B cell (primary cell): ENCODE measurements around the gene KAZN. TPM values are rescaled to one million over a fixed set of nuclear protein-coding genes. Genes with fewer than 3 reads are reported as not detected.

Source experiments
- ATAC-seq: fragments of 200-7000 bp; cut with Tn5 transposase; one replicate; pipeline ENCODE4 v1.10.0; 2021; ENCODE audit warnings: low read depth, mild to moderate bottlenecking, moderate number of reproducible peaks, moderate library complexity
- CTCF ChIA-PET: fragments of 350-600 bp; sonication (Branson Sonifier 250); formaldehyde crosslinking; loops from one replicate; lab custom pipeline; 2021; ENCODE audit warnings: antibody characterized with exemption, inconsistent platforms; lab: Charles Lee
- POLR2A ChIA-PET: fragments of 350-600 bp; sonication (Branson Sonifier 250); formaldehyde crosslinking; loops from one replicate; lab custom pipeline; 2021; ENCODE audit warnings: antibody characterized with exemption; lab: Charles Lee
- DNase-seq: peaks from one replicate; pipeline ENCODE4 v3.0.0; 2013
- H2AFZ ChIP-seq: 2 replicates; pipeline ENCODE4 v1.6.1; 2012; ENCODE audit warnings: mild to moderate bottlenecking, low read depth, low read length; ENCODE audit not compliant: insufficient read depth, poor library complexity, severe bottlenecking
- H3K27ac ChIP-seq, 2 donors: 1 replicate in 1 of 2; 2 replicates in 1 of 2; pipeline ENCODE4 v1.5.1; 2012 to 2013; ENCODE audit warnings: low read length in 2 of 2, mild to moderate bottlenecking in 2 of 2, moderate library complexity in 1 of 2
- H3K27me3 ChIP-seq, 4 experiments: fragments of 200-600 bp in 1 of 4; sonication (generic) in 1 of 4; replicated peaks in 1 of 4; 1 replicate in 2 of 4; 2 replicates in 2 of 4; pipeline versions ENCODE4 v1.6.1 to v1.7.0; 2013 to 2016; ENCODE audit warnings: low read length in 3 of 4, mild to moderate bottlenecking in 2 of 4, mixed read lengths in 1 of 4, moderate library complexity in 1 of 4; ENCODE audit not compliant: insufficient read depth in 4 of 4, control insufficient read depth in 3 of 4; ENCODE audit errors: control extremely low read depth in 1 of 4
- H3K36me3 ChIP-seq, 2 experiments: replicated peaks in 1 of 2; 1 replicate in 1 of 2; 2 replicates in 1 of 2; pipeline versions ENCODE4 v1.6.1 to v1.7.1; 2013; ENCODE audit warnings: low read length in 1 of 2; ENCODE audit not compliant: insufficient read depth in 2 of 2, control insufficient read depth in 1 of 2; ENCODE audit errors: control extremely low read depth in 1 of 2, extremely low read depth in 1 of 2
- H3K4me1 ChIP-seq, 2 donors: fragments of 200-600 bp in 1 of 2; sonication (generic) in 1 of 2; 1 replicate in 1 of 2; 2 replicates in 1 of 2; pipeline versions ENCODE4 v1.5.1 to v1.6.1; 2013 to 2017; ENCODE audit warnings: low read length in 2 of 2; ENCODE audit not compliant: control insufficient read depth in 2 of 2, insufficient read depth in 2 of 2
- H3K4me2 ChIP-seq: replicated peaks from 2 replicates; pipeline ENCODE3; 2012; ENCODE audit warnings: mild to moderate bottlenecking, low read depth, low read length; ENCODE audit not compliant: poor library complexity, severe bottlenecking
- H3K4me3 ChIP-seq, 5 experiments: fragments of 200-600 bp in 1 of 5; sonication (generic) in 1 of 5; 1 replicate in 3 of 5; 2 replicates in 2 of 5; pipeline versions ENCODE4 v1.5.1 to v1.7.0; 2011 to 2016; ENCODE audit warnings: low read length in 4 of 5, mild to moderate bottlenecking in 4 of 5, low read depth in 2 of 5, control low read depth in 1 of 5, moderate library complexity in 1 of 5; ENCODE audit not compliant: insufficient read depth in 1 of 5; ENCODE audit errors: control extremely low read depth in 1 of 5, extremely low read depth in 1 of 5
- H3K79me2 ChIP-seq: fragments of 200-600 bp; sonication (generic); one replicate; pipeline ENCODE4 v1.6.0; 2016; ENCODE audit warnings: low read length; ENCODE audit not compliant: control insufficient read depth, insufficient read depth
- H3K9ac ChIP-seq: fragments of 200-600 bp; sonication (generic); 2 replicates; pipeline ENCODE4 v1.6.1; 2017; ENCODE audit warnings: mild to moderate bottlenecking, low read length, moderate library complexity
- H3K9me3 ChIP-seq, 3 donors: one replicate each; pipeline versions ENCODE4 v1.6.1 to v1.7.1; 2013; ENCODE audit warnings: low read length in 2 of 3; ENCODE audit not compliant: control insufficient read depth in 2 of 3, insufficient read depth in 1 of 3; ENCODE audit errors: control extremely low read depth in 1 of 3
- H4K20me1 ChIP-seq: 2 replicates; pipeline ENCODE4 v1.6.0; 2012; ENCODE audit warnings: mild to moderate bottlenecking, low read length; ENCODE audit not compliant: insufficient read depth, control insufficient read depth, poor library complexity, severe bottlenecking
- H3K27ac Mint-ChIP-seq: one replicate; pipeline ENCODE4 v1.8.0; 2021; ENCODE audit warnings: mixed read lengths
- H3K27me3 Mint-ChIP-seq: one replicate; pipeline ENCODE4 v1.8.0; 2021; ENCODE audit warnings: mixed read lengths
- H3K4me1 Mint-ChIP-seq: one replicate; pipeline ENCODE4 v1.8.0; 2021; ENCODE audit warnings: mixed read lengths
- H3K4me3 Mint-ChIP-seq: one replicate; pipeline ENCODE4 v1.8.0; 2021; ENCODE audit warnings: mixed read lengths
- H3K9me3 Mint-ChIP-seq: one replicate; pipeline ENCODE4 v1.8.0; 2022; ENCODE audit warnings: mixed read lengths; ENCODE audit not compliant: insufficient read depth
- CTCF ChIP-seq: fragments of 200-600 bp; IDR thresholded peaks from one replicate; pipeline ENCODE4 v1.8.0; 2022; ENCODE audit warnings: antibody characterized with exemption, mild to moderate bottlenecking
- EZH2 ChIP-seq: IDR thresholded peaks from 2 replicates; pipeline ENCODE4 v1.6.1; 2012; ENCODE audit warnings: borderline replicate concordance, low read depth, mild to moderate bottlenecking, moderate library complexity, low read length; ENCODE audit not compliant: insufficient read depth, poor library complexity, severe bottlenecking
- WGBS: methylation state at CpG from one replicate; pipeline ENCODE4 v1.1.5; 2013; ENCODE audit warnings: missing lambda C conversion rate; ENCODE audit not compliant: insufficient coverage; 5-methylcytosine and 5-hydroxymethylcytosine counted together
- intact Hi-C: fragments of 100-400 bp; cut with micrococcal nuclease; formaldehyde crosslinking; loops from one replicate; pipeline ENCODE4 v1.10.0; 2022
- polyA plus RNA-seq: library from polyadenylated mRNA; depleted of rRNA; stranded (reverse); fragments of >200 nt; gene quantifications from 2 replicates; pipeline ENCODE4 v1.2.3, GENCODE V29; 2012
- total RNA-seq, 2 donors: library from RNA; stranded (reverse); fragments of 120-200 nt in 1 of 2; gene quantifications; 1 replicate in 1 of 2; 2 replicates in 1 of 2; pipeline versions ENCODE4 v1.2.3 to v1.2.4, GENCODE V29; 2013 to 2022

KAZN gene
- total and polyA plus RNA-seq, 2 donors (not counting 1 experiment from before 2014, with no cell fraction given): 0.13 to 0.39 TPM

- ChIA-PET POLR2A (no interaction called here), CTCF (no interaction called here)
- Histone ChIP-seq H3K27ac (no peak overlapping the region), H3K27me3 (no peaks in the 10 kb centered on the region), H3K9ac (no peak overlapping the region), H3K9me3 (no peaks in the 10 kb centered on the region), H3K4me3 (no peak overlapping the region), H3K4me1 (peaks cover 0 to 3% of the 10 kb centered on the region in 2 donors), H2AFZ (no peak overlapping the region), H3K36me3 (no peaks in the 10 kb centered on the region), H4K20me1 (no peaks in the 10 kb centered on the region), H3K79me2 (no peaks in the 10 kb centered on the region), H3K4me2 (no peak overlapping the region)
- Mint-ChIP-seq H3K4me1 (peaks cover 2% of the 10 kb centered on the region), H3K27me3 (peaks cover 19% of the 10 kb centered on the region), H3K27ac (no peak overlapping the region), H3K4me3 (no peak overlapping the region), H3K9me3 (no peaks in the 10 kb centered on the region)
- no peak for ATAC-seq
- intact Hi-C loops: no loop called here
- no peak for DNase-seq
- 79% methylated on average over 7 of the region's 13 CpGs for WGBS
- TF ChIP-seq EZH2 (no peak), CTCF (no peak)
These were observed 58.0 kb downstream of the KAZN start for GRCh38 chr1:14656384-14656937.

- peaks cover 2% of the 10 kb centered on the region for H3K4me1 Mint-ChIP-seq
- peaks cover 15% of the 10 kb centered on the region for H3K27me3 Mint-ChIP-seq
- no peak overlapping the region for H3K4me3 ChIP-seq
- TF ChIP-seq EZH2: no peak
- TF ChIP-seq CTCF: no peak
- 92% methylated on average over 5 of the region's 6 CpGs for WGBS
- H3K4me2 ChIP-seq: no peak overlapping the region
- H3K79me2 ChIP-seq: no peaks in the 10 kb centered on the region
- no peak overlapping the region for H3K27ac ChIP-seq
- H3K9ac ChIP-seq: no peak overlapping the region
- no peaks in the 10 kb centered on the region for H3K36me3 ChIP-seq
- POLR2A ChIA-PET: no interaction called here
- no peak for DNase-seq
- no peaks in the 10 kb centered on the region for H4K20me1 ChIP-seq
- no peak overlapping the region for H3K4me3 Mint-ChIP-seq
- H3K27me3 ChIP-seq: no peaks in the 10 kb centered on the region
- peaks cover 0 to 3% of the 10 kb centered on the region in 2 donors for H3K4me1 ChIP-seq
- ATAC-seq: no peak
- intact Hi-C loops: no loop called here
- CTCF ChIA-PET: no interaction called here
- peaks cover 0 to 6% (median 0%) of the 10 kb centered on the region in 3 donors for H3K9me3 ChIP-seq
- H3K9me3 Mint-ChIP-seq: no peaks in the 10 kb centered on the region
- no peak overlapping the region for H3K27ac Mint-ChIP-seq
- no peak overlapping the region for H2AFZ ChIP-seq
These were observed 60.2 kb downstream of the KAZN start for GRCh38 chr1:14658642-14659041.
